Measurements from ENCODE around the gene PSMC6.
"Not testable (repeated sequence)": the region's sequence is repeated elsewhere in the genome, so short reads cannot be mapped to it uniquely, and the experiment has no call there.

The PSMC6 gene

DNA sequence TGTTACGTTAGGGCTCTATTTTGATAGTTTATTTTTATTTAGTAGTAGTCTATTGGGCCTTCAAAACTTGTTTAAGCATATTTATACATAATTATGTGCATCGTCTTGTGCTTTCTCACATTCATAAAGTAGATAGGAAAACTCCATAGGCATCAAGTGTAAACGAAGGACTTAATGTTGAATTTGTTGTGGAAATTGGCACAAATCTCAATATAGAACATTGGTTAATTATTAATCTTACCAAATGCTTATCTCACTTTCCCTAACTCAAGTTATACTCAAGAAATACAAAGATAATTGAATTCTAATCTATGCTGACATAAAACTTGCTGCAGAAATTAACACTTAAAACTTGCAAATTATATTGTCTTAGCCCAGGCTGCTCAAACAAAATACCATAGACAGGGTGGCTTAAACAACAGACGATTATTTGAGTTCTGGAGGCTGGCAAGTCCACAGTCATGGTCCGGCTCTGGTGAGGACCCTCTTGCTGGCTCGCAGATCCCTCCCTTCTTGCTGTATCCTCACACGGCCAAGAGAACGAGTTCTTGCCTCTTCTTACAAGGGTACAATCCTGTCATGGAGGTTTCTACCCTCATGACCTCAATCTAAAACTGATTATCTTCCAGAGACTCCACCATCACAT, 41.8 kb downstream of the PSMC6 start:
- TF ChIP-seq FOXP2 (optimal IDR thresholded peaks at IDR 0.05; ENCODE audit: control extremely low read depth, extremely low read length, insufficient read depth), result no peak
- TF ChIP-seq POLR2AphosphoS5 (IDR thresholded peaks at IDR 0.05; ENCODE audit: borderline replicate concordance, low read depth, low read length), result no peak
- Histone ChIP-seq H3K36me3 (ENCODE audit: insufficient read depth, low read length) (peaks cover 41% of the 10 kb centered on the region), H3K9me3 (ENCODE audit: low read depth, low read length) (no peaks in the 10 kb centered on the region), H3K9ac (ENCODE audit: insufficient read length) (no peak overlapping the region), H3K27ac (no peak overlapping the region), H3K4me3 (no peak overlapping the region)
- no peak for DNase-seq (ENCODE audit: low read depth, low spot score)

- Histone ChIP-seq H3K27ac (no peak overlapping the region), H3K36me3 (ENCODE audit: insufficient read depth, low read length) (peaks cover 12% of the 10 kb centered on the region), H3K9me3 (ENCODE audit: low read depth, low read length) (no peaks in the 10 kb centered on the region), H3K9ac (ENCODE audit: insufficient read length) (no peak overlapping the region), H3K4me3 (no peak overlapping the region)
- no peak for DNase-seq (ENCODE audit: low read depth, low spot score)
- no peak for TF ChIP-seq FOXP2 (optimal IDR thresholded peaks at IDR 0.05; ENCODE audit: control extremely low read depth, extremely low read length, insufficient read depth)
- no peak for TF ChIP-seq EZH2 (IDR thresholded peaks at IDR 0.05)
- no peak for TF ChIP-seq POLR2AphosphoS5 (IDR thresholded peaks at IDR 0.05; ENCODE audit: borderline replicate concordance, low read depth, low read length)
Observed at GRCh38 chr14:52755607-52756316, 48.8 kb downstream of the PSMC6 start.

DNA sequence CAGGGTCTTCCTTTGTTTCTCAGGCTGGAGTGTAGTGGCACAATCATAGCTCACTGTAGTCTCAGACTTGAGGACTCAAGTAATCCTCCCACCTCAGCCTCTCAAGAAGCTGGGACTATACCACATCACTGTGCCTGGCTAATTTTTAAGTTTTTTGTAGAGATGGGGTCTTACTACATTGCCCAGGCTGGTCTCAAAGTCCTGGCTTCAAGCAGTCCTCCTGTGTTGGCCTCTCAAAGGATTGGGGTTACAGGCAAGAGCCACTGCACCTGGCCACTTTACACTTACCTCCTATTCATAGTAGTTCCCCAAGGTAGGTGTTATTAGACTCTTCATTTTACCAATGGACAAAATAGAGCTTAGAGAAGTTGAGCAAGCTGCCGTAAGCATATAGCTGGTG, 52.1 kb downstream of the PSMC6 start:
- Histone ChIP-seq H3K27ac (no peak overlapping the region), H3K9me3 (ENCODE audit: low read depth, low read length) (no peaks in the 10 kb centered on the region), H3K36me3 (ENCODE audit: insufficient read depth, low read length) (peaks cover 12% of the 10 kb centered on the region), H3K4me3 (no peak overlapping the region), H3K9ac (ENCODE audit: insufficient read length) (no peak overlapping the region)
- DNase-seq (ENCODE audit: low read depth, low spot score), result no peak
- no peak for TF ChIP-seq POLR2AphosphoS5 (IDR thresholded peaks at IDR 0.05; ENCODE audit: borderline replicate concordance, low read depth, low read length)
- no peak for TF ChIP-seq EZH2 (IDR thresholded peaks at IDR 0.05)
- TF ChIP-seq FOXP2 (optimal IDR thresholded peaks at IDR 0.05; ENCODE audit: control extremely low read depth, extremely low read length, insufficient read depth), result no peak

- not testable (repeated sequence) for H3K9ac ChIP-seq (ENCODE audit: insufficient read length); H3K36me3 ChIP-seq (ENCODE audit: insufficient read depth, low read length); H3K27ac ChIP-seq; H3K9me3 ChIP-seq (ENCODE audit: low read depth, low read length); DNase-seq (ENCODE audit: low read depth, low spot score); H3K4me3 ChIP-seq
Observed at GRCh38 chr14:52762923-52763322, 55.9 kb downstream of the PSMC6 start.

DNA sequence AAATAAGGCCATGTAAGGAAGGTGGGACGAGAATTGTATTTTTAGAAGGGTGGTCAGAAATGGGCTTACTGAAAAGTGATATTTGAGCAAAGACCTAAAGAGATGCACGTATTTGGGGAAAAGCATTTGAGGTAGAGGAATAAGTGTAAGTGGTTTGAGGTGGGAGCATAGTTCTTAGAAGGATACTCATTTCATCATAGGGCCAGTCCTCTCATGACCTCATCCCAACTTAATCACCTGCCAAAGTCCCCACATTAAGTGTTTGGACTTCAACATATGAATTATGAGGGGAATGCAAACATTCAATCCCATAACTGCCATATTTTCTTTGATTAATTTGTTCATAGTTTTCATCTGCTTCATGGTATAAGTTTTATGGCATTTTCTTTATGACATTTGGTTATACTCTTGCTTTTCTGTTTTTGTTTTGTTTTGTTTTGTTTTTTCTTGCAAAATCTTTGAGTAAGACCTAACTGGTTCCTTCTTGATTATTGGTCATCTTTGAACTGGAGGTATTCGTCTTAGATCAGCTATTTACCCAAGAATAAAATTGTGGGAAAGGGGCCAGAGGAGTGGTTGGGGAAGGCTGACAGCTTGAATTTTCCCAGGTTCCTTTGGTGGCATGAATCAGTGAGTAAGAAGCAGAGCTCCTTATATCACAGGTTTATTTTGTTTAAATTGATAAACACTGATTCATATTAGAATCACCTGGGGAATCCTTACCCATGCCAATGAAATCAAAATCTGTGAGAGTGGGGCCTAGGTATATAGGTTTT, 60.2 kb downstream of the PSMC6 start:
- TF ChIP-seq POLR2AphosphoS5 (IDR thresholded peaks at IDR 0.05; ENCODE audit: borderline replicate concordance, low read depth, low read length), result no peak
- no peak for TF ChIP-seq FOXP2 (optimal IDR thresholded peaks at IDR 0.05; ENCODE audit: control extremely low read depth, extremely low read length, insufficient read depth)
- no peak for TF ChIP-seq EZH2 (IDR thresholded peaks at IDR 0.05)
- no peak for DNase-seq (ENCODE audit: low read depth, low spot score)
- Histone ChIP-seq H3K27ac (no peak overlapping the region), H3K36me3 (ENCODE audit: insufficient read depth, low read length) (peaks cover 23% of the 10 kb centered on the region), H3K9me3 (ENCODE audit: low read depth, low read length) (no peaks in the 10 kb centered on the region), H3K4me3 (no peak overlapping the region), H3K9ac (ENCODE audit: insufficient read length) (no peak overlapping the region)

DNA sequence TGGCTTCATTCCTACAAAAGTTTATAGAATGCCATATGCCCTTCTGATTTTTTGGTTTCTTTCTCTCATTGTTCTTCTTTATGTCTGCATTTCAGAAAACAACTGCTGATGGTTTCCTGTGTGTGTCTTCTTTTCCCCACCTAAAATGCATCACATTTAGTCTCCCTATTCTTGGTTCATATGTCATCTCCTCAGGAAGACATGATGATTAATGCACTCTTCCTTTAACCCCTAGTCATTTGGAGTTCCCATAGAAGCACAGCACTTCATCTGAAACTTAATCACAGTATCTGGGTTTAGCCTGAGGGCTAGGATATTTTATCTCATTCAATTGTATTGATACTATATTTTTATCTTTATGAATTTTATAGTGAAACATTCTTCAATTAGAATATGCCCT, 62.9 kb downstream of the PSMC6 start:
- DNase-seq (ENCODE audit: low read depth, low spot score), result no peak
- Histone ChIP-seq H3K36me3 (ENCODE audit: insufficient read depth, low read length) (peaks cover 26% of the 10 kb centered on the region), H3K27ac (no peak overlapping the region), H3K9ac (ENCODE audit: insufficient read length) (no peak overlapping the region), H3K4me3 (no peak overlapping the region), H3K9me3 (ENCODE audit: low read depth, low read length) (no peaks in the 10 kb centered on the region)
- TF ChIP-seq FOXP2 (optimal IDR thresholded peaks at IDR 0.05; ENCODE audit: control extremely low read depth, extremely low read length, insufficient read depth), result no peak
- no peak for TF ChIP-seq EZH2 (IDR thresholded peaks at IDR 0.05)
- TF ChIP-seq POLR2AphosphoS5 (IDR thresholded peaks at IDR 0.05; ENCODE audit: borderline replicate concordance, low read depth, low read length), result no peak

GRCh38 chr14:52776816-52777215, 69.8 kb downstream of the PSMC6 start:
- TF ChIP-seq EZH2 (IDR thresholded peaks at IDR 0.05) (no peak), POLR2AphosphoS5 (IDR thresholded peaks at IDR 0.05; ENCODE audit: borderline replicate concordance, low read depth, low read length) (no peak), FOXP2 (optimal IDR thresholded peaks at IDR 0.05; ENCODE audit: control extremely low read depth, extremely low read length, insufficient read depth) (no peak)
- Histone ChIP-seq H3K27ac (no peak overlapping the region), H3K9ac (ENCODE audit: insufficient read length) (no peak overlapping the region), H3K36me3 (ENCODE audit: insufficient read depth, low read length) (peaks cover 46% of the 10 kb centered on the region), H3K9me3 (ENCODE audit: low read depth, low read length) (no peaks in the 10 kb centered on the region), H3K4me3 (no peak overlapping the region)
- DNase-seq (ENCODE audit: low read depth, low spot score), result no peak
